BJ (cell line): ENCODE data around the gene SH3BP5L. TPM values are rescaled to one million over a fixed set of nuclear protein-coding genes. Genes with fewer than 3 reads are reported as not detected.

ENCODE experiments used
- CTCF ChIA-PET: fragments of 350-600 bp; formaldehyde crosslinking; extraction: SDS; loops from one replicate; lab custom pipeline; 2021; ENCODE audit warnings: antibody characterized with exemption, inconsistent platforms; lab: Yijun Ruan, JAX
- POLR2A ChIA-PET: fragments of 300-600 bp; sonication (Branson Sonifier 250); formaldehyde crosslinking; extraction: SDS; loops from one replicate; lab custom pipeline; 2021; ENCODE audit warnings: antibody characterized with exemption; lab: Charles Lee
- DNase-seq: peaks from one replicate; pipeline ENCODE4 v3.0.0-alpha.2; 2011; ENCODE audit warnings: low read depth
- H3K27me3 ChIP-seq: 2 replicates; pipeline ENCODE4 v1.6.0; 2011; ENCODE audit warnings: low read length; ENCODE audit not compliant: control insufficient read depth, insufficient read depth
- H3K36me3 ChIP-seq: 2 replicates; pipeline ENCODE4 v1.5.1; 2011; ENCODE audit warnings: low read length; ENCODE audit not compliant: control insufficient read depth, insufficient read depth
- H3K4me3 ChIP-seq: 2 replicates; pipeline ENCODE4 v1.5.1; 2011; ENCODE audit warnings: low read depth, mild to moderate bottlenecking, control low read depth, low read length
- polyA plus RNA-seq: library from polyadenylated mRNA; depleted of rRNA; stranded (reverse); fragments of >200 nt; gene quantifications from 2 replicates; pipeline ENCODE4 v1.2.3, GENCODE V29; 2011
- TF ChIP-seq, protein P1 (sequence below): IDR thresholded peaks from 2 replicates; pipeline ENCODE4 v1.5.1; 2011; ENCODE audit warnings: low read depth, mild to moderate bottlenecking, control low read depth, inconsistent platforms, low read length, moderate library complexity; ENCODE audit not compliant: insufficient read depth

Gene SH3BP5L
- polyA plus RNA-seq, 1 experiment, result 32.5 TPM

DNA sequence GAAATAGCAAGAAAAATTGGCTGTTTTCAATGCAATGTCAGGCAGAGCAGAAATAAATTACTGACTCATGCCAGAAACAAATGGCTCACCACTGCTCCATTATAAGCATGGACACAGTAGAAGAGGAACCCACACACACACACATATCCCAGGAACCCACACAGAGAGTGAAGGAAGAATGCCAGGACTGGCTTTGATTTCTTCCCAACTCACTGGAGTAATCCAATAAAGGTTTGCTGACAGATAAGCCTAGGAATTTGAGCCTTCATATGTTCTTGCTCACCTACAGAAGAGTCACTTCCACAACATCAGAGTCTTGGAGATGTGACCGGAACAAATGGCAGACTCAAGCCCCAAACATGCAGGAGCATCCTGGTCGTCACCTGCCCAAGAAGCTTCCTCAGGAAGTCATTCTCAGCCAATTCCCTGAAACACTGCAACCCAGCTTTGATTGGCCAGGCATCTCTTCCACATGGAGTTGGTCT, 2.2 kb downstream of the SH3BP5L start:
- Histone ChIP-seq H3K4me3 (peak overlapping the region; percentile 30), H3K36me3 (peaks cover 5% of the 10 kb centered on the region), H3K27me3 (no peaks in the 10 kb centered on the region)
- ChIA-PET POLR2A (interaction anchor here (0.7 kb wide), 1 partner anchor 11 kb away, joined by 3 read pairs; no protein-coding TSS in a partner anchor), CTCF (interaction anchor here (0.6 kb wide), 1 partner anchor 101 kb away, joined by 3 read pairs; no protein-coding TSS in a partner anchor)
- TF ChIP-seq, protein P1, sequence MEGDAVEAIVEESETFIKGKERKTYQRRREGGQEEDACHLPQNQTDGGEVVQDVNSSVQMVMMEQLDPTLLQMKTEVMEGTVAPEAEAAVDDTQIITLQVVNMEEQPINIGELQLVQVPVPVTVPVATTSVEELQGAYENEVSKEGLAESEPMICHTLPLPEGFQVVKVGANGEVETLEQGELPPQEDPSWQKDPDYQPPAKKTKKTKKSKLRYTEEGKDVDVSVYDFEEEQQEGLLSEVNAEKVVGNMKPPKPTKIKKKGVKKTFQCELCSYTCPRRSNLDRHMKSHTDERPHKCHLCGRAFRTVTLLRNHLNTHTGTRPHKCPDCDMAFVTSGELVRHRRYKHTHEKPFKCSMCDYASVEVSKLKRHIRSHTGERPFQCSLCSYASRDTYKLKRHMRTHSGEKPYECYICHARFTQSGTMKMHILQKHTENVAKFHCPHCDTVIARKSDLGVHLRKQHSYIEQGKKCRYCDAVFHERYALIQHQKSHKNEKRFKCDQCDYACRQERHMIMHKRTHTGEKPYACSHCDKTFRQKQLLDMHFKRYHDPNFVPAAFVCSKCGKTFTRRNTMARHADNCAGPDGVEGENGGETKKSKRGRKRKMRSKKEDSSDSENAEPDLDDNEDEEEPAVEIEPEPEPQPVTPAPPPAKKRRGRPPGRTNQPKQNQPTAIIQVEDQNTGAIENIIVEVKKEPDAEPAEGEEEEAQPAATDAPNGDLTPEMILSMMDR, result no peak
- DNase-seq, result peak; percentile 82

DNA sequence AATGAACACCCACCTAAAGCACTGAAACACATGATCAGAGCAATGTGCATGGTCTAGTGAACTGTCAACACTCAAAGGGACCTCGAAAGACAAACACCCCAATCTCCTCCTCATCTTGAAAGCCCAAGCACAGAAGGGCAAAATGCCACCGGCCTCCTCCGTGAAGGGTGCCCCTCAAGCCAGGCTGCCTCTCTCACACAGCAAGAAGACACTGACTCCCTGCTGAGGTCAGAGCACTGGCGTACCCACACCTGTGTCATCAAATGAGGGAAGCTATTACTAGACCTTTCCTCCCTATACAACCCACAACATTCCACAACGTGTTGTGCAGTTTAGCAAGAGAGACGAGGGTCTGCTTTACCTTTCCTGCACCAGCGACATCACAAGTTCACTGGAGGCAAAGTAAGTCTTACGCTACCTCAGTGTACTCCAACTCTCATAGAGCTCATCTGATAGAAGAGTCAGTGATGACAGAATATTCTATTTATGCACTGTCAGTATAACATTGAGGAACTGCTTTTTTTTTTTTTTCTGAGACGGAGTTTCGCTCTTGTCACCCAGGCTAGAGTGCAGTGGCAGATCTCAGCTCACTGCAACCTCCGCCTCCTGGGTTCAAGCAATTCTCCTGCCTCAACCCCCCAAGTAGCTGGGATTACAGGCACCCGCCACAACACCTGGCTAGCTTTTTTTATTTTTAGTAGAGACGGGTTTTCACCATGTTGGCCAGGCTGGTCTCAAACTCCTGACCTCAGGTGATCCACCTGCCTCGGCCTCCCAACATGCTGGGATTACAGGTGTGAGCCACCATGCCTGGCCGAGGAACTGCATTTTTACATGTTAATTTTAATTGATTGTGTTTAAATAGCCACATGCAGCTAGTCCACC, 3.3 kb downstream of the SH3BP5L start:
- Histone ChIP-seq H3K4me3 (peak overlapping the region; percentile 30), H3K36me3 (peaks cover 8% of the 10 kb centered on the region), H3K27me3 (no peaks in the 10 kb centered on the region)
- POLR2A ChIA-PET, result interaction anchor here (0.7 to 1.4 kb wide), 2 partner anchors 10 to 16 kb away, joined by 3 read pairs; partner anchors contain the start of gene ZNF672
- TF ChIP-seq, protein P1, result no peak
- DNase-seq, result no peak
- CTCF ChIA-PET, result interaction anchor here (0.6 to 1.0 kb wide), 2 partner anchors 11 to 102 kb away, joined by 3 to 5 read pairs; no protein-coding TSS in a partner anchor

DNA sequence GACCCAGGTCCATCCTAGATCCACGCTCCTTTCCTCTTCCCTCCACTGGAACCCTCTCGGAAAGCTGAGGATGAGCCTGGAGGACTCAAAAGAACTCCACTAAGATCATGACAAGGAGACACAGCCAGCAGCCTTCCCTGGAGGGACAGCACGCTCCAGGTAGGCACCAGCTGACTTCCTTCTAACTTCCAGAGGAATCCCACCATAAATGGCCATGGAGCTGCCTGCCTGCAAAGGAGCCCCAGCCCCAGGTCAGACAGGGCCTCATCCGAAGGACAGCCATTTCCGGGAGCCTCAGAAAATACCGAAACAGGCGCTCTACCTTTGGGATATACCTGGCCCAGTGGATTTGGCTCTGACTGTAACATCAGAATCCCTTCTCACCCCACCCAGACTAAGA, 4.1 kb downstream of the SH3BP5L start:
- CTCF ChIA-PET, result interaction anchor here (1.0 kb wide), 1 partner anchor 9 kb away, joined by 3 read pairs; no protein-coding TSS in a partner anchor
- H3K4me3 ChIP-seq, result no peak overlapping the region

DNA sequence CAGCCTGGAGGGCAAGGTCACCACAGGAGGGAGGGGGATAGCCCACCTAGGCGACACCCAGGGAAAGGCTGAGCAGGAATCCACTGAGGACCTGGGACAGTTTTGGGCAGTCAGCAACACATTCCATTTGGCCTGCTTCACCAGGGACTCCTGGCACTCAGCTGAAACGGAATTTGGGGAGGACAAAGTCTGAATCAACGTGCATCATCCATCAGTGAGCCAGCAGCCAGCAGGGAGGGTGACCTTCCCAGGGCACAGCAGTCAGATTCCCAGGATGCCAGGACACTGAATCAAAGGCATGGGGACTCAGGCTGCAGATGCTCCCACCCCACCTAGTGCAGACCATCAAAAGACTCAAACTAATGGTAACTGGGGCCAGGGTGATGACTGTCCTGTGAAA, 4.6 kb downstream of the SH3BP5L start:
- ChIA-PET CTCF (interaction anchor here (1.0 kb wide), 1 partner anchor 9 kb away, joined by 3 read pairs; no protein-coding TSS in a partner anchor), POLR2A (interaction anchor here (1.4 kb wide), 1 partner anchor 17 kb away, joined by 3 read pairs; the partner anchor contains the start of gene ZNF672)
- Histone ChIP-seq H3K27me3 (no peaks in the 10 kb centered on the region), H3K36me3 (peaks cover 14% of the 10 kb centered on the region), H3K4me3 (no peak overlapping the region)
- TF ChIP-seq, protein P1, result no peak
- DNase-seq, result peak; percentile 81

More for the DNA sequence above, 4.1 kb downstream of the SH3BP5L start:
- TF ChIP-seq, protein P1, result no peak
- Histone ChIP-seq H3K36me3 (peaks cover 8% of the 10 kb centered on the region), H3K27me3 (no peaks in the 10 kb centered on the region)
- POLR2A ChIA-PET, result interaction anchor here (1.4 kb wide), 1 partner anchor 16 kb away, joined by 3 read pairs; the partner anchor contains the start of gene ZNF672
- DNase-seq, result no peak
